Aorta (tissue), 5 donors: ENCODE measurements around the gene ADAM23. TPM values are rescaled to one million over a fixed set of nuclear protein-coding genes. Genes with fewer than 3 reads are reported as not detected.

Experiments used
- ATAC-seq: fragments of 200-7000 bp; cut with Tn5 transposase; one replicate; pipeline ENCODE4 v1.9.1; 2022; ENCODE audit warnings: moderate library complexity; ENCODE audit not compliant: low FRiP score
- DNase-seq, 2 donors: peaks; one replicate each; pipeline ENCODE4 v3.0.0-alpha.2; 2020
- H3K27ac ChIP-seq, 2 donors: one replicate each; pipeline ENCODE4 v1.5.1; 2013; ENCODE audit warnings: low read length in 2 of 2, mild to moderate bottlenecking in 2 of 2, moderate library complexity in 2 of 2, control low read depth in 1 of 2, inconsistent platforms in 1 of 2, low read depth in 1 of 2
- H3K27me3 ChIP-seq, 2 donors: one replicate each; pipeline ENCODE4 v1.6.1; 2013; ENCODE audit warnings: control low read depth in 1 of 2, low read length in 1 of 2, mild to moderate bottlenecking in 1 of 2, moderate library complexity in 1 of 2; ENCODE audit not compliant: insufficient read depth in 2 of 2, control insufficient read depth in 1 of 2
- H3K36me3 ChIP-seq, 2 donors: one replicate each; pipeline ENCODE4 v1.6.1; 2013; ENCODE audit warnings: control low read depth in 1 of 2, low read length in 1 of 2, mild to moderate bottlenecking in 1 of 2; ENCODE audit not compliant: insufficient read depth in 2 of 2, control insufficient read depth in 1 of 2
- H3K4me1 ChIP-seq, 2 donors: one replicate each; pipeline ENCODE4 v1.6.1; 2013; ENCODE audit warnings: low read length in 2 of 2, control low read depth in 1 of 2, mild to moderate bottlenecking in 1 of 2, moderate library complexity in 1 of 2; ENCODE audit not compliant: insufficient read depth in 2 of 2, control insufficient read depth in 1 of 2
- H3K4me3 ChIP-seq, 2 donors: one replicate each; pipeline ENCODE4 v1.5.1; 2013; ENCODE audit warnings: low read length in 2 of 2, control low read depth in 1 of 2, mild to moderate bottlenecking in 1 of 2
- H3K9me3 ChIP-seq: one replicate; pipeline ENCODE4 v1.6.1; 2013; ENCODE audit warnings: mild to moderate bottlenecking, low read length; ENCODE audit not compliant: control insufficient read depth
- WGBS, 2 donors: extraction: QIAGEN DNeasy Blood & Tissue Kit; methylation state at CpG; one replicate each; pipeline ENCODE4 v1.1.7; 2013; 5-methylcytosine and 5-hydroxymethylcytosine counted together
- intact Hi-C, 2 donors: fragments of 100-400 bp; cut with DNase I; formaldehyde crosslinking; loops; one replicate each; pipeline versions ENCODE4 v1.14.2 to v1.15.0; 2022
- polyA plus RNA-seq, 2 donors: library from polyadenylated mRNA; stranded (reverse); fragments of 200-250 nt; gene quantifications; one replicate each; pipeline ENCODE4 v1.2.3, GENCODE V29; 2013
- total RNA-seq, 2 donors: library from RNA; stranded (reverse); fragmentation: NEBNext Ultra II Directional; extraction: Animal tissue kit (Norgen Biotek cat#: 25700); gene quantifications; one replicate each; pipeline ENCODE4 v1.2.1, GENCODE V29; 2021
- donor health status: healthy with polysubstance abuse.
- donor health status: Bipolar disorder and iron deficiency.
- donor health status: DM: no; HTN: no; CAD: no.
- donor health status: DM: no; HTN: no; CAD: no.
- donor health status: DM: yes; HTN: yes; CAD: no.

ADAM23 gene
- total and polyA plus RNA-seq, 4 donors: 1.0 to 11.1 (median 2.8) TPM

DNA sequence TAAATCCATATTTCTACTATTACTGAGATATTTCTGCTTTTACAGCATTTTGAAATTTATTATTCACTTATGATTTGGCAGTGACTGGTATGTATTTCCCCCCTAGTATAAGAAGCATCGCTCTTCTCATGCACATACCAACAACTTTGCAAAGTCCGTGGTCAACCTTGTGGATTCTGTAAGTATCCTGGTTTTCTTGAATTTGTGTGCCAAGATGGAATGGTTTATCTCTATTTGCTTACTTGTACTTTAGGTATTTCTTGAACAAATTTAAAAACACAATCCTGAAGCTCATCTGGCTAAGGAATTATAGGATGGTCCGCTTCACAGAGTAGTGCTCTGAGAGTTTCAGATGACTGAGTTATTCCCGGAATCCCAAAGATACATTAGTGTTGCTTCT lies 114.0 kb downstream of the ADAM23 start:
- Histone ChIP-seq H3K27me3 (no peaks in the 10 kb centered on the region), H3K36me3 (no peaks in the 10 kb centered on the region), H3K4me3 (no peak overlapping the region), H3K4me1 (no peaks in the 10 kb centered on the region), H3K9me3 (no peaks in the 10 kb centered on the region), H3K27ac (no peak overlapping the region)
- DNase-seq: no peak
- WGBS, 2 donors: 86 to 90% methylated on average over 4 of the region's 4 CpGs
- no peak for ATAC-seq
- intact Hi-C loops: loop anchor here in 1 of 2 donors (5.0 kb wide), 1 partner anchor 225 kb away; no protein-coding TSS in a partner anchor

DNA sequence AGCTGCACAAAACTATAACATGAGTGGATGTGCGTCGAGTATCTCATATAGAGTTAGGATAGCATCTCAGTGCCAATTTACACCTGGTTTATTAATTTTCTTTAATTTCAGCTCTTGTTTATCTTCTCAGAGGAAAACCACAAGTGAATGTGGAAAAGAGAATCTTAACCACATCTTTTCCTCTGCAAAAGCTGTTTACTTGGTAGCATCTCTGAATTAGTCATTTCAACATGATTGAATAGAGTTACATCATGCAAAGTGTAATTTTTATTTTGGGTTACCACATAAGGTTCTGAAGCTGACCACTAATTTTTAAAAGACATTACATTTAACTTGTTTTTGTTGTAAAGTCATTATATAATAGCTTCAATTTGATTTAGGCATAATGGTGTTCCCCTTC lies 115.2 kb downstream of the ADAM23 start:
- Histone ChIP-seq H3K27me3 (no peaks in the 10 kb centered on the region), H3K4me1 (no peaks in the 10 kb centered on the region), H3K4me3 (no peak overlapping the region), H3K27ac (no peak overlapping the region), H3K9me3 (no peaks in the 10 kb centered on the region), H3K36me3 (no peaks in the 10 kb centered on the region)
- DNase-seq (no peak), ATAC-seq (no peak)
- intact Hi-C loops: loop anchor here in 1 of 2 donors (5.0 kb wide), 1 partner anchor 224 kb away; no protein-coding TSS in a partner anchor
- 94 to 95% methylated on average over 2 of the region's 2 CpGs for WGBS, 2 donors

DNA sequence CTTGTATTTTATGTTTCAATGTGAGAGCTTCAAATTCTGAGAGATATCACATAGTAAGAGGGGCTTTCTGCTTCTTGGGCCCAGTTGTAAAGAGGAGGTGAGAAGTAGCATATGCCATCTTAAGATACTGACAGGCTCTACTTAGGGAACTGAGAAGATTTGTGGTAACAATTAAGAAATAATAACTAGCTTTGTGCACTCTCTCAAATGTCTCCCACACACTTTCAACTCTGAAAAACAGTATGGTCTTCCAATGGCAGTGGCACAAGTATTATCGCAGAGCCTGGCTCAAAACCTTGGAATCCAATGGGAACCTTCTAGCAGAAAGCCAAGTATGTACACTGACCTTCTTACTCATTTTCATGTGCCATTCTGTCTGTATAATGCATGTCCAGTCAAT lies 118.6 kb downstream of the ADAM23 start:
- Histone ChIP-seq H3K4me1 (no peaks in the 10 kb centered on the region), H3K9me3 (no peaks in the 10 kb centered on the region), H3K27me3 (no peaks in the 10 kb centered on the region), H3K4me3 (no peak overlapping the region), H3K36me3 (no peaks in the 10 kb centered on the region), H3K27ac (no peak overlapping the region)
- DNase-seq (no peak), ATAC-seq (no peak)
- intact Hi-C loops: no loop called here
- 63 to 80% methylated on average over 1 of the region's 1 CpG for WGBS, 2 donors

DNA sequence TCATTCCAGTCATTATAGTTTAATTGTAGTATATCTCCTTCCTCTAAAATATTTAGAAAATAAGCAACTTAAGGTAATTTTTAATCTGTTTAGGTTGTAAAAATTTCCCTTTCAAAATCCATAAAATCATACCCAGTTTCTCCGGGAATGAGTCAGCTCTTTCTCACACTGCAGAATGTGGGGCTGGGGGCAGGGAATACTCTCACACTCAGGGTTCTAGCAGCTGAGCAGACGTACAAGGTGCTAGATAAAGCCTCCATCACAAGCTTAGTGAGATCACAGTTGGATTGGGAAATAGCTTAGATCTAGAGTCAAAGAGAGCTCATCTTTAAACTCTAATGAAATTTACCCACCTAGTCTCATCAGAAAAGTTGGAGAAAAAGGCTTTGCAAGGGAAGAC lies 119.0 kb downstream of the ADAM23 start:
- Histone ChIP-seq H3K4me3 (no peak overlapping the region), H3K4me1 (no peaks in the 10 kb centered on the region), H3K36me3 (no peaks in the 10 kb centered on the region), H3K27me3 (no peaks in the 10 kb centered on the region), H3K9me3 (no peaks in the 10 kb centered on the region), H3K27ac (no peak overlapping the region)
- WGBS, 2 donors: 66 to 74% methylated on average over 2 of the region's 2 CpGs
- ATAC-seq: no peak
- intact Hi-C loops: no loop called here
- no peak for DNase-seq

DNA sequence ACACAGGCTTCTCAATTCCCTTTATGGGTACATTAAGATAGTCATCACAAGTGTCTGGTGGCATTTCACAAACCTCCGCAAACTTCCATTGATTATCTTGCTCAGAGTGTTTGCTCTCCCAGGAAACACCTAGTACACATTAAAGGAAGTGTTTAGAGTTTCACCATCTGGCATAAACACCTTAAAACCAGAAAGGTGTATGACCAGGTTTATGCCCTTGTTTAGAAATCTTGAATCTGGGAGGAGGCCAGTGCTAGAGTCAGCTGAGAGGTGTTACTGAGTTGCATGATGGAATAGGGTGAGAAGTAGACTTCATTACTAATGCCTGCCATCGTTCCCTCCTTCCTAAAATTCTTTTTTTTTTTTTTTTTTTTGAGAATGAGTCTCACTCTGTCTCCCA lies 120.0 kb downstream of the ADAM23 start:
- Histone ChIP-seq H3K36me3 (no peaks in the 10 kb centered on the region), H3K27me3 (no peaks in the 10 kb centered on the region), H3K27ac (no peak overlapping the region), H3K4me1 (no peaks in the 10 kb centered on the region), H3K4me3 (no peak overlapping the region), H3K9me3 (no peaks in the 10 kb centered on the region)
- no peak for ATAC-seq
- intact Hi-C loops: no loop called here
- DNase-seq: no peak
- WGBS, 2 donors: 88 to 89% methylated on average over 2 of the region's 2 CpGs

DNA sequence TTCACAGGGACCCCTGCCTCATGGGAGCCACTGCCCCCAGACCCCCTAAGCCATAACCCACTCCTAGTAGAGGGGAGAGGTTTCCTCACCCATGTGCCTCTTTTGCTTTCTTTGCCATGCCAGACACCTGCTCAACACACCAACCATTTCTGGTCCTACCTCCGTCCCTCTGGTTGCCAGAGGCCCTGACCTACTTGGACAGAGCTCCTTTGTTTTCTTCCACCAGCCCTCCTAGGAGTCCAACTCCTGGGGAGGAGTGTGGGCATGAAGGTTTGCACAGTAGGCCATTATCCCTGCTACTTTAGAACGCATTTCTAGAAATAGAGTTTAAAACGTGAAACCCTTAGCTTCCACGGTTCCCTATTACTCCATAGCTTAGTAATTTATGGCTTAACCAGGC lies 122.3 kb downstream of the ADAM23 start:
- no peak overlapping the region for H3K27ac ChIP-seq
- 71 to 83% methylated on average over 4 of the region's 4 CpGs for WGBS, 2 donors
- no peaks in the 10 kb centered on the region for H3K4me1 ChIP-seq
- intact Hi-C loops: no loop called here
- no peaks in the 10 kb centered on the region for H3K36me3 ChIP-seq
- no peaks in the 10 kb centered on the region for H3K9me3 ChIP-seq
- no peaks in the 10 kb centered on the region for H3K27me3 ChIP-seq
- H3K4me3 ChIP-seq: no peak overlapping the region
- ATAC-seq (no peak), DNase-seq (no peak)

DNA sequence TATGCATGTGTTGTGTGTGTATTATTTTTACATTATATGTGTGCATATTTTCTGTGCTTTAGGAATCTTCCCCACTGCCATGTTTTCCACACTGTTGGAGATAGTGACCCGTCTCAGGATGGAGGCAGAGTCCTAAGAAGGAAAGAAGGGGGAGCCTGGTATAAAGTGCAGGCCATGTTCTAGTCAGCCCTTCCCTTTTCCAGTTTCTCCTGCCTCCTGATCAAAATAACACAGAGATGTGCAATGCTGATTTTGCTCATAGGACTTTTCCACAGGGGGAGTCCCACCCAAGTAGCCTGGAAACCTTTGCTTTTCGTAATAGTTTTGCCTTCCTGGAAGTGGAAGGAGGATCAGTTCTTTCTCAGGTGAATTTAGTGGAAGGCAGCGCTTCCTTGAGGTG lies 126.1 kb downstream of the ADAM23 start:
- Histone ChIP-seq H3K36me3 (no peaks in the 10 kb centered on the region), H3K4me3 (no peak overlapping the region), H3K27me3 (no peaks in the 10 kb centered on the region), H3K4me1 (no peaks in the 10 kb centered on the region), H3K9me3 (no peaks in the 10 kb centered on the region), H3K27ac (no peak overlapping the region)
- ATAC-seq (no peak), DNase-seq (no peak)
- WGBS, 2 donors: 88 to 91% methylated on average over 3 of the region's 3 CpGs
- intact Hi-C loops: no loop called here

DNA sequence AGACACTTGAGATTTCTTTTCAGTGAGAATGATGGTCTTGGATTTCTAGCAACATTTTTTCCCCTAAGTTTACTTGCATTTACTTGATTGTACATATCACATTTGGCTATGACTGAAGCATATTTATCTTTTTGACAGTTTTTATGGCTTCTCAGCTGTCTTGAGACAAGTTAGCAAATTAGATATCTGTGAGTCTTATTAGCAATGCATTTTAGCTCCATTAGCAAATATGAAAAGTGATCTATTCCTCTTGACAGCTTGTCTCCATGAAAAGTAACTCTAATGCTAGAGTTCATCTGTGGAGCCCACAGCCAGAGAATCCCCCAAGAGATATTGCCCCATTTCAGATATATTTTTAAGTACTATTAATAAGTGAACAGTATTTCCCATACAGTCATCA lies 126.9 kb downstream of the ADAM23 start:
- H3K36me3 ChIP-seq: no peaks in the 10 kb centered on the region
- no peak for DNase-seq
- no peaks in the 10 kb centered on the region for H3K27me3 ChIP-seq
- ATAC-seq: no peak
- H3K27ac ChIP-seq: no peak overlapping the region
- H3K4me1 ChIP-seq: no peaks in the 10 kb centered on the region
- intact Hi-C loops: no loop called here
- no peaks in the 10 kb centered on the region for H3K9me3 ChIP-seq
- no peak overlapping the region for H3K4me3 ChIP-seq

DNA sequence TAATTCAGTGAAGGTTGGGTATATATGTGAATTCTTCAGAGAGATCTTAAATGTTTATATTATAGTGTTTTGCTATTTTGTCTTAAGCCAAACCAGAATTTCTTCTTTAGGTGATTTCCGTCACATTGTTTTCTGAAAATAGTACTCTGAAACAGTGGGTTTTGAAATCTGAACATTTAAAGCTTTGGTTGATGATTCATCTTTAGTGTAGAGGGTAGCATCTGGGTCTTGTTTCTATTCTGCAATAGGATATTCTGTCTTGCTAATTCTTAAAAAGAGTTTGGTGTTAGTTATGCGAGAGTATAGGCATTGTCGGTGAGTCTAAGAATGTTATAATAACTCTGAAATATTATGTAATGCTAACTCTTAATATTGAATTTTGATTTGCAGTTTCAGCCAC lies 129.4 kb downstream of the ADAM23 start:
- no peaks in the 10 kb centered on the region for H3K27me3 ChIP-seq
- ATAC-seq (no peak), DNase-seq (no peak)
- H3K4me3 ChIP-seq: no peak overlapping the region
- no peak overlapping the region for H3K27ac ChIP-seq
- no peaks in the 10 kb centered on the region for H3K9me3 ChIP-seq
- WGBS, 2 donors: 90 to 92% methylated on average over 3 of the region's 3 CpGs
- H3K36me3 ChIP-seq: no peaks in the 10 kb centered on the region
- H3K4me1 ChIP-seq: no peaks in the 10 kb centered on the region
- intact Hi-C loops: no loop called here
